HG03045 (cell line): Measurements from ENCODE around the gene ANAPC13.

ENCODE experiments used
- ATAC-seq: cut with Tn5 transposase; IDR thresholded peaks from one replicate; pipeline ENCODE4 v1.9.1; 2021; ENCODE audit warnings: mild to moderate bottlenecking, moderate library complexity; ENCODE audit not compliant: unreplicated experiment

Gene ANAPC13

GRCh38 chr3:134483195-134483900 lies 2.4 kb downstream of the ANAPC13 start:
- no peak for ATAC-seq

- no peak for ATAC-seq
Observed at GRCh38 chr3:134482622-134483021, 3.2 kb downstream of the ANAPC13 start.

- no peak for ATAC-seq
Observed at GRCh38 chr3:134481166-134481565, 4.6 kb downstream of the ANAPC13 start.

GRCh38 chr3:134480546-134480945 lies 5.2 kb downstream of the ANAPC13 start:
- ATAC-seq = no peak

- no peak for ATAC-seq
Observed at GRCh38 chr3:134477938-134478337, 7.8 kb downstream of the ANAPC13 start.

GRCh38 chr3:134477002-134477401 lies 8.8 kb downstream of the ANAPC13 start:
- no peak for ATAC-seq

GRCh38 chr3:134476306-134476705 lies 9.5 kb downstream of the ANAPC13 start:
- ATAC-seq = no peak

- no peak for ATAC-seq
Observed at GRCh38 chr3:134474956-134475355, 10.8 kb downstream of the ANAPC13 start.

GRCh38 chr3:134473868-134474546 lies 11.8 kb downstream of the ANAPC13 start:
- no peak for ATAC-seq

- ATAC-seq = no peak
Observed at GRCh38 chr3:134472831-134473230, 13.0 kb downstream of the ANAPC13 start.

- ATAC-seq = no peak
Observed at GRCh38 chr3:134471521-134472193, 14.1 kb downstream of the ANAPC13 start.

- no peak for ATAC-seq
Observed at GRCh38 chr3:134468519-134468918, 17.3 kb downstream of the ANAPC13 start.

GRCh38 chr3:134466331-134466730 lies 19.5 kb downstream of the ANAPC13 start:
- ATAC-seq = no peak

GRCh38 chr3:134464689-134465365 lies 21.0 kb downstream of the ANAPC13 start:
- ATAC-seq = no peak

GRCh38 chr3:134464064-134464688 lies 21.6 kb downstream of the ANAPC13 start:
- ATAC-seq = no peak

GRCh38 chr3:134463676-134464063 lies 22.1 kb downstream of the ANAPC13 start:
- no peak for ATAC-seq

GRCh38 chr3:134462331-134462941 lies 23.3 kb downstream of the ANAPC13 start:
- no peak for ATAC-seq

- ATAC-seq = no peak
Observed at GRCh38 chr3:134460965-134461364, 24.8 kb downstream of the ANAPC13 start.

- ATAC-seq = no peak
Observed at GRCh38 chr3:134459562-134459961, 26.2 kb downstream of the ANAPC13 start.

- ATAC-seq = no peak
Observed at GRCh38 chr3:134458406-134458945, 27.3 kb downstream of the ANAPC13 start.
